Cardiac septum (tissue), 1 donor: ENCODE data around the gene NDST1. TPM values are rescaled to one million over a fixed set of nuclear protein-coding genes. Genes with fewer than 3 reads are reported as not detected.

Experiments
- DNase-seq: peaks from one replicate; pipeline ENCODE4 v3.0.0-alpha.2; 2020; ENCODE audit warnings: low spot score
- intact Hi-C: fragments of 100-400 bp; cut with DNase I; formaldehyde crosslinking; loops from one replicate; pipeline ENCODE4 v1.14.0; 2022
- total RNA-seq: library from RNA; stranded (reverse); fragmentation: NEBNext Ultra II Directional; extraction: Animal tissue kit (Norgen Biotek cat#: 25700); gene quantifications from one replicate; pipeline ENCODE4 v1.2.1, GENCODE V29; 2021
- donor health status: DM: no; HTN: no; CAD: no.

Gene NDST1
- total RNA-seq, 1 donor from 2014 or later = 67.6 TPM

- intact Hi-C loops = no loop called here
- no peak for DNase-seq
These were observed 4.5 kb upstream of the NDST1 start for GRCh38 chr5:150503386-150503785.

GRCh38 chr5:150503977-150504620 is 3.8 kb upstream of the NDST1 start:
- DNase-seq = no peak

GRCh38 chr5:150505041-150505511 is 2.9 kb upstream of the NDST1 start:
- no peak for DNase-seq
- intact Hi-C loops = loop anchor here (2.0 kb wide), 1 partner anchor 18 kb away; no protein-coding TSS in a partner anchor

More at GRCh38 chr5:150503977-150504620, 3.8 kb upstream of the NDST1 start:
- intact Hi-C loops = loop anchor here (2.0 kb wide), 1 partner anchor 17 kb away; no protein-coding TSS in a partner anchor

- no peak for DNase-seq
- intact Hi-C loops = loop anchor here (2.0 kb wide), 1 partner anchor 19 kb away; no protein-coding TSS in a partner anchor
These were observed 2.1 kb upstream of the NDST1 start for GRCh38 chr5:150505816-150506215.

GRCh38 chr5:150506571-150507473 is 1.1 kb upstream of the NDST1 start:
- intact Hi-C loops = no loop called here
- no peak for DNase-seq

- intact Hi-C loops = no loop called here
- DNase-seq = no peak
These were observed 328 bp downstream of the NDST1 start for GRCh38 chr5:150508277-150508640.

GRCh38 chr5:150508828-150509227 is 897 bp downstream of the NDST1 start:
- intact Hi-C loops = no loop called here
- no peak for DNase-seq

- intact Hi-C loops = no loop called here
- no peak for DNase-seq
These were observed 2.1 kb downstream of the NDST1 start for GRCh38 chr5:150509992-150510391.

- intact Hi-C loops = no loop called here
- DNase-seq = no peak
These were observed 2.7 kb downstream of the NDST1 start for GRCh38 chr5:150510460-150511263.

- DNase-seq = no peak
These were observed 3.8 kb downstream of the NDST1 start for GRCh38 chr5:150511578-150512367.

GRCh38 chr5:150512368-150512747 is 4.4 kb downstream of the NDST1 start:
- intact Hi-C loops = no loop called here
- DNase-seq = no peak

More at GRCh38 chr5:150511578-150512367, 3.8 kb downstream of the NDST1 start:
- intact Hi-C loops = no loop called here

GRCh38 chr5:150513375-150514309 is 5.7 kb downstream of the NDST1 start:
- no peak for DNase-seq
- intact Hi-C loops = no loop called here

GRCh38 chr5:150514708-150515211 is 6.8 kb downstream of the NDST1 start:
- no peak for DNase-seq
- intact Hi-C loops = no loop called here

GRCh38 chr5:150515446-150515845 is 7.5 kb downstream of the NDST1 start:
- intact Hi-C loops = no loop called here
- DNase-seq = no peak

GRCh38 chr5:150516011-150516410 is 8.1 kb downstream of the NDST1 start:
- intact Hi-C loops = no loop called here
- no peak for DNase-seq

GRCh38 chr5:150517272-150518152 is 9.6 kb downstream of the NDST1 start:
- no peak for DNase-seq
- intact Hi-C loops = no loop called here
